ENCODE results near the gene DNASE1. TPM values are rescaled to one million over a fixed set of nuclear protein-coding genes. Genes with fewer than 3 reads are reported as not detected.

The DNASE1 gene
- total and polyA plus RNA-seq, 4 donors, result 0.77 to 11.6 (median 6.2) TPM

- TF ChIP-seq HNF4G (IDR thresholded peaks at IDR 0.05), result no peak
- TF ChIP-seq HNF4A (conservative IDR thresholded peaks at IDR 0.05), result peak; percentile 33 to 51
- no peak for TF ChIP-seq RAD21 (IDR thresholded peaks at IDR 0.05)
- no peak for TF ChIP-seq TAF1 (conservative IDR thresholded peaks at IDR 0.05)
- peak; percentile 93 for TF ChIP-seq FOXA2 (IDR thresholded peaks at IDR 0.05)
- TF ChIP-seq EGR1 (IDR thresholded peaks at IDR 0.05; ENCODE audit: low read depth in 2 of 2), result no peak
- peak; percentile 15 for TF ChIP-seq YY1 (IDR thresholded peaks at IDR 0.05)
- TF ChIP-seq, protein P1, sequence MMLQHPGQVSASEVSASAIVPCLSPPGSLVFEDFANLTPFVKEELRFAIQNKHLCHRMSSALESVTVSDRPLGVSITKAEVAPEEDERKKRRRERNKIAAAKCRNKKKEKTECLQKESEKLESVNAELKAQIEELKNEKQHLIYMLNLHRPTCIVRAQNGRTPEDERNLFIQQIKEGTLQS (IDR thresholded peaks at IDR 0.05), result no peak
- no peak for TF ChIP-seq ZBTB33 (IDR thresholded peaks at IDR 0.05)
- no peak for TF ChIP-seq SP1 (IDR thresholded peaks at IDR 0.05)
- TF ChIP-seq GABPA (IDR thresholded peaks at IDR 0.05 in 1 of 2, conservative IDR thresholded peaks at IDR 0.05 in 1 of 2), result peak in 1 of 2 donors; percentile 23
- TF ChIP-seq, protein P2, sequence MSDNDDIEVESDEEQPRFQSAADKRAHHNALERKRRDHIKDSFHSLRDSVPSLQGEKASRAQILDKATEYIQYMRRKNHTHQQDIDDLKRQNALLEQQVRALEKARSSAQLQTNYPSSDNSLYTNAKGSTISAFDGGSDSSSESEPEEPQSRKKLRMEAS (IDR thresholded peaks at IDR 0.05), result no peak
- TF ChIP-seq JUND (IDR thresholded peaks at IDR 0.05), result no peak
- no peak for TF ChIP-seq REST (IDR thresholded peaks at IDR 0.05)
- no peak for TF ChIP-seq CTCF (IDR thresholded peaks at IDR 0.05; ENCODE audit: low read depth, low read length, missing input control)
- peak in 1 of 2 donors; percentile 53 for TF ChIP-seq RXRA (IDR thresholded peaks at IDR 0.05)
- peak; percentile 82 for TF ChIP-seq FOXA1 (IDR thresholded peaks at IDR 0.05)
- no peak for TF ChIP-seq NR2F2 (IDR thresholded peaks at IDR 0.05)
- H3K4me3 ChIP-seq (ENCODE audit: low read depth in 1 of 3, low read length in 3 of 3), result peak overlapping the region in 1 of 3 donors; percentile 99
- peak overlapping the region in 1 of 2 donors; percentile 3 for H3K27ac ChIP-seq (ENCODE audit: low read depth in 1 of 2, low read length in 2 of 2)
- peaks cover 0 to 2% (median 0%) of the 10 kb centered on the region in 4 donors for H3K36me3 ChIP-seq (ENCODE audit: control insufficient read depth in 4 of 4, insufficient read depth in 3 of 4, low read depth in 1 of 4, low read length in 3 of 4)
- H3K9ac ChIP-seq (ENCODE audit: low read depth in 1 of 2, low read length in 2 of 2), result no peak overlapping the region
- no peaks in the 10 kb centered on the region for H3K27me3 ChIP-seq (ENCODE audit: control insufficient read depth in 4 of 4, insufficient read depth in 4 of 4, low read length in 3 of 4)
- peaks cover 3 to 39% (median 31%) of the 10 kb centered on the region in 4 donors for H3K4me1 ChIP-seq (ENCODE audit: control insufficient read depth in 4 of 4, insufficient read depth in 4 of 4, low read length in 3 of 4)
- WGBS, result 59% methylated on average over 14 of the region's 14 CpGs
- H3K9me3 ChIP-seq (ENCODE audit: control insufficient read depth in 4 of 4, low read length in 3 of 4), result no peaks in the 10 kb centered on the region
- no peak for DNase-seq (ENCODE audit: low spot score)
Observed at GRCh38 chr16:3609895-3610697, 44.4 kb upstream of the DNASE1 start.
